ENCODE measurements around the gene TMEM184A.

The TMEM184A gene

DNA sequence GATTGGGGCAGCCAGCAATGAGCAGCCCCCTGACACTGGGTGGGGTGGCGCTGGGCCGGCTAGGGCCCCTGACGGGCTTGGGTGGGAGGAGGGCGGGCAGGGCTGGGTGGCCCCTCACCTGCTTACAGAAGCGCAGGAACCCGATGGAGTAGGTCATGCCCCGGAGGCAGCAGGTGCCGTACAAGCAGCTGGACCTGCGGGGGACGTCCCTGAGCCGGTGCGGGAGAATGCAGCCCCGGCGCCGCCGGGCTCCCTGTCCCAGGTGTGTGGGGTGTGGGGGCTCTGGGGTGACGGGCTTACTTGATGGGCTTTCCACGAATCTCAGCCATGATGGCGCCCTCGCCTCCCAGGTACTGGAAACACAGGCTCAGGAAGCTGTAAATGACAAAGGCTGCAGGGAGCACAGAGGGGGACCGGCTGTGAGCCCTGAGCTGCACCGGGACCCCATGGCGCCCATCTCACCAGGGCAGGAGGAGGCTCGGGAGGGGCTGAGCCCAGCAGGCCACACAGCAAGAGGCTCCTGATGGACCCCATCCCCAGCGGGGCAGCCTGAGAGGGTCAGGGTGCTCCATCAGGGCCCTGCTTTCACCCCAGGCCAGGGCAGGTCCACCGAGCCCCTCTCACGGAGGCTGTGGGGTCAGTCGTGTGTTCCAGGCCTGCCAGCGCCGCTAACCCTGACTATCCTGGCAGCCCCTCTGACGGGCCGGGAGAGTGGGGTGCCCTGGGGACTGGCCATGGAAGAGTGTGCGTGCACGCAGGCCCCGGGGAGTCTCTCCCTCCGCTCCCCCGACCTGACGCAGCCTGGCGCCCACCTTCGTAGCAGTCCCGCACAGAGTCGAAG, 5.8 kb downstream of the TMEM184A start:
- DNase-seq: no peak

- no peak for DNase-seq
Measured at GRCh38 chr7:1549357-1550004, 6.5 kb downstream of the TMEM184A start.

DNA sequence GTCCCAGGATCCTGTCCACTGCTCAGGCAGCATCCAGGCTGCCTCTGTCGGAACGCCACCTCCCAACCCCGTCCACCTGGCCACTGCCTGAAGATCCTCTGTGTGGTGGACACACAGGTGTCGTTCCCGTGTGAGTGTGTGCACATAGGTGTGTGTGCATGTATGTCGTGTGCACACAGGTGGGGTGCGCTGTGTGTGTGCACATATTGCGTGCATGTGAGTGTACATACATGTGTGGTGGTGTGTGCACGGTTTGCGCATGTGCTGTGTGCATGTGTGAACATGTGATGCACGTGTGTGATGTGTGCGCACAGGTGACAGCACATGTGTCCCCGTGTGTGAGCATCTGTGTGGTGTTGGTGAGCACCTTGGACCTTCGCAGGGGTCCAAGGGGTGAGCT, 7.1 kb downstream of the TMEM184A start:
- DNase-seq: no peak

DNA sequence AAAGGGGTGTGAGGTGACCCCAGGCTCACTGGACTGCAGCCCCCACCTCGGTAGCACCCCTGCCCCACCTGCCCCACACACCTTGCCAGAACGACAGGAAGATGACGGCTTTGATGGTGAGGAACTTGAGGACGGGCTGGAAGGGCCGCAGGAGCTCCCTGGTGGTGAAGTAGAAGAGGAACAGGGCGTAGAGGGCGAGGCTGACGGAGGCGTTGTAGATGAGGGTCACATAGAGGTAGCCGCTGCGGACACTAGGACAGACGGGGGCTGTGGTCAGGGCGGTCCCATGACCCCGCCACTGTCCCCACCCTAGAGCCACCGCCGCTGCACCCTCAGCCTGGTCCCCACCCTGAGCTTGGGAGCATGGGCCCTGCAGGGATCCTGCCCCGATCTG, 7.6 kb downstream of the TMEM184A start:
- DNase-seq: no peak

DNA sequence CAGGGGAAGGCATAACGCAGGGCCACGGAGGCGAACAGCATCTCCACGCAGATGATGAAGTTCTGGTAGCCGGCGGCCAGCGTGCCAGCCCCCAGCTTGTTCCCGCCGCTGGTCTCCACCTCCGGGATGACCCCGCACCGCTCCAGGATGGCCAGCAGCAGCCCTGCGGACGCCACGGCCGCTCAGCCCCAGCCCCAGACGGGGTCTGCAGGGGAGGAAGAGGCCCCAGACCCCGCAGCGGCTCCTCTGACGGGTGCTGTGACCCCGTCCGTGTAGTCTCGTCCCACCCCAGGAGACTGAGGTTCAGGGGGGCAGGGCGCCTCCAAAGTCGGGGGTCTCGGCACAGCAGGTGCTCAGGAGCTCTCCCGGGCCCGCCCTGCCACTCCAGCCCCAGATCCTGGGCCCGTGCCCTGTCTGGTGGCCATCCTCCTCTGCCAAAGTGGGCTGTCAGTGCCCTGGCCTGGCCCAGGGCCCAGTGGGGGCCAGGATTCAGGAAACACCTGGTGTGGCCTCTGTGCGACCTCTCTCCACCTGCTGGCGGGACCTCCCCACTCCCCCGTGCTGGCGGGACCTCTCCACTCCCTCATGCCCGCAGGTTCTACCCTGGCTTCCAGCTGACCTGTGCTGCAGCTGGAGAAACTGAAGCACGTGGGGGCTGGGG, 8.1 kb downstream of the TMEM184A start:
- no peak for DNase-seq

DNA sequence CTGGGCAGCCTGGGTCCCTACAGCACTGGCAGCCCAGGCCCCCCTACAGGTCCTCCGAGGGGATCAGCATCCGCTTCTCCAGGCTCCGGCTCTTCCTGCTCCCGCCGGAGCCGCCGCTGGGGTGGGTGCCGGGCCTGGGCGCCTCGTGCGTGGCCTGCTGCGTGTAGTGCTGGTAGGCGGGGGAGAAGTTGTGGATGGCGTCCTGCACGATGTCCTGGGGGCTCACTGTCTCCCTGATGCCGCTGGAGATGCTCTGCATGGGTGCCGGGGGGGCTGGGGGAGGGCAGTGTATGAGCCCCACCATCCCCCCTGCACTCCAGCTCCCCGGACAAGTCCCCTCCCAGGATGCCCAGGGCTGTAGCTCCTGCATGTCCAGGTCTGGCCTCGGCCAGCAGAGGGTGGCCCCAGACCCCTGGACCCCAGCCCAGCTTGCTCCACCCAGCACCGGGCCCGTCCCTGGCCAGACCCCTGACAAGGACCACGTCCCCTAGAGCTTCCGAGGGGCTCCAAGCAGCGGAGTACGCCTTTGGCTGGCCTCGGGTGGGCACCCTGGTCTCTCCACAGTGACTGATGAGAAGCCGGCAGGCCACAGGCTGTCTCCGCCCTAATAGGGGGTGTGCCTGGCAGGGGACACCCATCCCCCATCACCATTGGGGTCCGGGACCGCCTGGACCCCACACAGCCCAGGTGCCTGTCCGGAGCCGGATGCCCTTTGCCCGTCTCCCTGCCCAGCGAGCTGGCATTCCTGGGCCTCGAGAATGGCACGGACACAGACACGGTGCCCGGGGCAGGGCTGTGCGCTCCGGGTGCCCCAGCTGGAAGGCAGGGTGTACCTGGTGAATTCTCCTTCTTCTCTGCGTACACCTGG, 8.9 kb downstream of the TMEM184A start:
- no peak for DNase-seq

GRCh38 chr7:1546274-1546908, 9.6 kb downstream of the TMEM184A start:
- DNase-seq: no peak

DNA sequence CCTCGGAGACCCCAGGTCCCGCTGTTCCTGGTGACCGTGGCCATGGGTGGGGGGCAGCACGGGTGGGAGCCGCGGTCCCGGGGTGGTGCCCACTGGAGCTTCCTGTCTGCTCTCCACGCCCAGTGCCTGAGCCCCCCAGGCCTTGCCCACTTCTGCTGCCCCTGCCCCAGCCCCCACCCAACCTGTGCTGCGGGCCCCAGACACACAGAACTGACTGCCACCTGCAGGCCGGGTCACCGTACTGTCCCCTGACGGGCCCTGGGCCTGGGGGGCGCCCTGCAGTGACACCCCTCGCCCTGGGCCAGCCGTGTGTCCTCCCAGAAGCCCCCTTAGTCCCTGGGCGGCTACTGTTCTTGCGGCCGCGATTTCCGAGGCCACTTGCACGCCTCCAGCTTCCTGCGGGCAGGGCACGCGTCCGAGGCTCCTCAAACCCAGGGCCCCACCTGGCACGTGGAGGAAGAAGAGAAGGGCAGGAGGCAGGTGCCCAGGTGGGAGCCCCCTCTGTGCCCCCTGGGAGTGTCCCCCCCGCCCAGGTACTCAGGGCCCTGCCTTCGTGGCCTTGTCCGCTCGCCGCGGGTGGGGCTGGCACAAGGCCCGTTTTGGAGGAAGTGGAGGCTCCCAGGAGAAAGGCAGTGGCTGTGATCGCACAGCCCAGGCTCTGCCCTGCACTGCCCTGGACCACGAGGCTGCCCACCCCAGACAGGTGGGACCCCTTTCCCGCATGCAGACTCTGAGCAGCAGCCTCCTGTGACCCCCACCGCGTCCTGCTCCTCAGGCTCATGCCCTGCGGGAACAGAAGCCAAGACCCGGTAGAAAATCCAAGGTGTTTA, 10.4 kb downstream of the TMEM184A start:
- no peak for DNase-seq

- DNase-seq: no peak
Measured at GRCh38 chr7:1544896-1545416, 11.0 kb downstream of the TMEM184A start.

DNA sequence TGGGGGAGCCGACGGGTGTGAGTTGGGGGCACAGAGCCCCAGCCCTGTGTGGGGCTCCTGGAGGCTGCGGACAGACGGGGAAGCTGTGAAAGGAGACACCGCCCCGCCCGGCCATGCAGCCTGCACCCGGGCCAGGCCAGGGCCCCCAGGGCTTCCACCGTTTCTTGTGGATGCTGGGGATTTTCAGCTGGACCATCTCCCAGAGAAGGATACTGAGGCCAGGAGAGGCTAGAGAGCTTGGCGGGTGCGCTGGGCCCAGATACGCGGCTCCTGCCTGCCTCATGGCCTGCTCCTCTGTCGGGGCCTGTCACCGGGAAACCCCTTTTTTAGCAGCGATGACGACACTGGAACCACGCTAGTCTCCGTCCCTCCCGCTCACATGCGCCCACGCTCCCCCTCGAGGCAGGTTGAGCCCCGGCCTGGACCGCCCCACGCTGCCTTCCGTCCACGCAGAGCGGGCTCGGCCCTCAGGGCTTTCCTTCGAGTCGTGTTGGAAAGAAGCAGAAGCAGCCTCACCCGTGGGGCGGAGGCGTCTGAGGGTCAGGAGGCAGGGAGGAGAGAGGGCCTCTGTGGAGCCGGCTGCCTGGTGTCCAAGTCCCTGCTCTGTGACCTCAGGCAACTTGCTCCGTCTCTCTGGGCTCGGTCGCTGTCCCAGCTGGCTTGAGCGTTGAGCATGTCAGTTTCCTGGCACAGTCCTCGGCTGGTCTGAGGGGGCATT, 11.7 kb downstream of the TMEM184A start:
- DNase-seq: no peak

GRCh38 chr7:1543826-1544177, 12.2 kb downstream of the TMEM184A start:
- DNase-seq: no peak

DNA sequence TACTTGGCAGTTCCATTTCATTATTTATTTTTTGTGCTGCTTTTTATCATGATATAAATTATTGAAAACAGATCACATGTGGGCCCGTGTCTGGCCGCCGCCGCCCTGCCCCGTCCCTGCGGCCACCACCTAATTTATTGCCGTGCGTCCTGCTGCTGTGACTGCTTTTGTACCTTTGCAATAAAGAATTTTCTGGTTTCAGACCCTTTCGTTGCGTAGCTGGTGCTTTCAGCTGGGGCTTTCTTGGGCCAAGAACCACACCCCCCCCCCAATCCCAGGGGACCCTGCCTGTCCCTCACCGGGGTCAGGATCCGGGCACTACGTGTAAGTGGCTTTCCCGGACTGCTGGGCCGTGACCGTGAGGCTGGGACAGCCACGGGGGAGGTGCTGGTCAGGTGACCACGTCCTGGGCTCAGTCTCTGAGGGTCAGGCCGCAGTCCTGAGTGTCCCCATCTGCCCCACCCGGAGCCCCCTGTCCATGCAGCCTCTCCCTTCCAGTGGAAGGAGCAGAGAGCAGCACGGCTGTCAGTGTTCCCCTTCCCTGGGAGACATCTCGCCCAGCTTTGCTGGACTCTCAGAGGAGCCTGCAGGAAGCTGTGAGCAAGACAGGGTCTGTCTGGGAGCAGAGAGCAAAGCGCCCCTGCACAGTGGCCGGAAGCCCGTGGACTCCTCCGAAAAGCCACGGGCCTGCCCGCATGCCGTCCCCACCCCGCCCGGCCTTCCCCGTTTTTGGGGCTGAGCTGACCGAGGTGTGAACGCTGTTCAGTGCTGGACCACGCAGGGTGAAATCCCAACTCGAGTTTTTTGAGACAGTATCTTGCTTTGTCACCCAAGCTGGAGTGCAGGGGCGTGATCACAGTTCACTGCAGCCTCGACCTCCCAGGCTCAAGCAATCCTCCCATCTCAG, 12.9 kb downstream of the TMEM184A start:
- DNase-seq: no peak

- no peak for DNase-seq
Measured at GRCh38 chr7:1542329-1542728, 13.7 kb downstream of the TMEM184A start.

GRCh38 chr7:1541431-1542162, 14.4 kb downstream of the TMEM184A start:
- no peak for DNase-seq

DNA sequence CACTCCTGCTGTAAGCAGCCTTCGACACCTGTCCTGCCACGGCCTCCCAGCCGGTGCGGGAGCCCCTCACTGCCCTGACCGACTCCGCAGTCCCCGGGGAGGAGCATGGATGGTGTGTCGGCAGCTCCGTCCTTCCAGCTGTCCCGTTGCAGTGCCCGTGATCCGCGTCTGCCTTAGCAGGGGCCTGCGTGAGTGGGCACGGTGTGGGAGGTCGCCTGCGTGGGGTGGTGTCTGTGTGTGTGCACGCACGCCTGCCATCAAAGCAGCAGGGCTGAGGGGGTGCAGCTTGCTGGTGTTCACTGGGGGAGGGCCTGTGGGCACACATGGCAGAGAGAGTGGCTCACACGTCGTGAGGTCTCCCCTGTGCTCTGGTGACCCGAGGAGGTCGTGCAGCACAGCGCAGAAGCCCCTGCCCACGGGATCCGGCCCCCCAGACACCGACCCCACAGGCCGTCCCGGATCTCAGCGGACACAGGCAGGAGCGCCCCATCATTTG, 15.2 kb downstream of the TMEM184A start:
- DNase-seq: no peak

- no peak for DNase-seq
Measured at GRCh38 chr7:1539882-1540775, 15.9 kb downstream of the TMEM184A start.

GRCh38 chr7:1539181-1539881, 16.7 kb downstream of the TMEM184A start:
- DNase-seq: no peak

Measured in kidney glomerular epithelial cell (primary cell).